ENCODE measurements around the gene GRAP2.

Gene GRAP2

DNA sequence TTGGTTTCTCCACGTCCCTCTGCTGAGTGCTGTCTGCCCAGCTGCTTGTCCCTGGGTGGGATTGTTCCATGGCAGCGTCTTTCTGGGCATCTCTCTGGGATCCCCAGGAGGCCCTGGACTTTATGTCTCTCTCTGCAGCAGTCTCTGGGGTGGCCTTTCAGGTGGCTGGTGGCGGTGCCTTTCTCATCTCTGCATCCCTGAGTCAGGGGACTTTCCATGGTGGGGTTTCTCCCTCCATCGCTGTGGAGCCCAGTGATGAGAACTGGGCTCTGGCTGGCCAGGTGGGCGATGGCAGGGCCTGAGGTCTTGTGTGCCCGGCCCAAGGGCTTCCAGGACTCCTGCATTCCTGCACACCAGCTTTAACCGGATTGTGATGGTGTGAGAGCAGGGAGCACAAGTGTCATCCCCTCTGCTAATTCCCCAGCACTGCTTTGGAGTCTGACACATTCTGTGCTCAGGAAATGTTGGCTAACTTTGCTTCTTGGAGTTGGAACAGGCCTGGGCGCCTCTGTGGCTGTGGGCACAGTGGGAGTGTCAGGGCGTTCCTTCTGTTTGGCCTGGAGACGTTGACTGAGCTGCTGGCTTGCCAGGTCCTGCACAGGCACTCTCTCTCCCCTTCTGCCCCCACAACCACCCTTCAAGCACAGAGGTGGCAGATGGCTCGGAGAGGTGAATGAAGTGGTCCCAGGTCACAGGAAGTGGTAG is 121.8 kb downstream of the GRAP2 start:
- DNase-seq = no peak
